Measurements from ENCODE around the gene TMEM161A.
"Not testable (repeated sequence)": the region's sequence is repeated elsewhere in the genome, so short reads cannot be mapped to it uniquely, and the experiment has no call there.

TMEM161A gene

DNA sequence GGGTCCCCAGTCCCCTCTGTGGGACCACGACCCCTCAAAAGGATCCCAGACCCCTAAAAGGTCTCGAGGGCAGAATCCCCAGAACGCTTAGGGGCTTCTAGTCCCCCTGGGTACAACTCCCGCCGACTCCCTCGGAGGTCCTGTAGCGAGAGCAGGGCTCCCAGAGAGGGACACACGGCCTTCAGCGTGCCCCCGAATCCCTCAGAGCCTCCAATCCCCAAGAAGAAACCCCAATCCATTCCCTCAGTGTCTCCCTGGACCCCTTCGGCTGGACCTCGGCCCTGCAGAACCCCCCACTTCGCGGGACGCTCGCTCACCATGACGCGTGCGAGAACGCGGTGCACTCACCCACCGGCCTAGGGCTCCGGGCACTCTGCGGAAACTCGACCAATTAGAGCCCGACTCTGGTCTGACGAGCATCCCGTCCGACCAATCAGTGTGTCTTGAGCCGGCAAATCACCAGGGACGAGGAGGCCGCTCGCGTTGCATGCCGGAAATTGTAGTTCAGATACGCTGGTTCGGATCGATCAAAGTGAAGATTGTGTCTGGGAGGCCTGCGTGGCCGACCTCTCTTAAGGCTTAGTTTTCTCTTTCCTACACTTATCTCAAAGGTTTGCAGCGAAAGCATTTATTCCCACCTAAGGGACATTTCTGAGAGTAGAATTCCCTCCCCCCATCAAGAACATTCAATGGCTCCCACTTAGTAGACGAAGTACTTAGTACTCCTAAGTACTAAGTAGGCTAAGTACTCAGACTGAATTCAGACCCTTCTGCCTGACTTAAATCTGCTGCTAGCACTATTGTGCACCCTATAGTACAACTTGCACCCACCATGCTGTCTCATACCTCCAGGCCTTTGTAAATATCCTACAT lies at the start of gene TMEM161A:
Gene TMEM161A (minus strand): TSS at position 370 of the 873 bp plus-strand sequence. CDS start 50 bp downstream, at position 320.
- no peaks in the 10 kb centered on the region for H3K27me3 ChIP-seq (ENCODE audit: control insufficient read depth in 1 of 2, insufficient read depth in 2 of 2, low read length in 2 of 2)
- no peaks in the 10 kb centered on the region for H3K9me3 ChIP-seq (ENCODE audit: low read length)
- H3K4me1 ChIP-seq (ENCODE audit: insufficient read depth, low read length), result peaks cover 14% of the 10 kb centered on the region
- H3K4me3 ChIP-seq (ENCODE audit: low read depth in 1 of 2, low read length in 2 of 2), result peak within 1 kb of the TSS; percentile 73 to 96
- no peaks in the 10 kb centered on the region for H3K36me3 ChIP-seq (ENCODE audit: insufficient read depth, low read length)
- peak within 1 kb of the TSS; percentile 99 for H3K9ac ChIP-seq (ENCODE audit: low read length)
- peak within 1 kb of the TSS; percentile 84 for H3K27ac ChIP-seq (ENCODE audit: low read depth, low read length)

DNA sequence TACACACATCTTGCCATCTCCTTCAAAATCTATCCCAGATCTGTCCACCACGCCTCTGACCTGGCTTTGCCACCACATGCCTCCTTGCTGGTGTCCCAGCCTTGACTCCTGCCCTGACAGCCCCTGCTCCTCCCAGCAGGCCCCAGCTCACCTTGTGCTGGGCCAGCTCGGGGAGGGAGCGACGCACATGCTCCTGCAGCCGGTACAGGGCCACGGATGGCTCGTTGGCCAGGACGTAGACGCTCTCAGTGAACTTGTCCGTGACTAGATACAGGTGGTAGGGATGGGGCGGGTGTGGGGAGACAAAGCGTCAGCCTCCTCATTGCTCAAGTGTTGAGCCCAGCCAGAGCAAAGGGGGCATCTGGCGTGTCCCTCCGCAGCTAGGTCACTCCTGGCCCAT lies 48.5 kb upstream of the TMEM161A start:
- Histone ChIP-seq H3K27ac (ENCODE audit: low read depth, low read length) (no peak overlapping the region), H3K4me3 (ENCODE audit: low read depth in 1 of 2, low read length in 2 of 2) (no peak overlapping the region), H3K27me3 (ENCODE audit: control insufficient read depth in 1 of 2, insufficient read depth in 2 of 2, low read length in 2 of 2) (no peaks in the 10 kb centered on the region), H3K4me1 (ENCODE audit: insufficient read depth, low read length) (peaks cover 23% of the 10 kb centered on the region), H3K36me3 (ENCODE audit: insufficient read depth, low read length) (peaks cover 9% of the 10 kb centered on the region), H3K9ac (ENCODE audit: low read length) (no peak overlapping the region), H3K9me3 (ENCODE audit: low read length) (no peaks in the 10 kb centered on the region)

DNA sequence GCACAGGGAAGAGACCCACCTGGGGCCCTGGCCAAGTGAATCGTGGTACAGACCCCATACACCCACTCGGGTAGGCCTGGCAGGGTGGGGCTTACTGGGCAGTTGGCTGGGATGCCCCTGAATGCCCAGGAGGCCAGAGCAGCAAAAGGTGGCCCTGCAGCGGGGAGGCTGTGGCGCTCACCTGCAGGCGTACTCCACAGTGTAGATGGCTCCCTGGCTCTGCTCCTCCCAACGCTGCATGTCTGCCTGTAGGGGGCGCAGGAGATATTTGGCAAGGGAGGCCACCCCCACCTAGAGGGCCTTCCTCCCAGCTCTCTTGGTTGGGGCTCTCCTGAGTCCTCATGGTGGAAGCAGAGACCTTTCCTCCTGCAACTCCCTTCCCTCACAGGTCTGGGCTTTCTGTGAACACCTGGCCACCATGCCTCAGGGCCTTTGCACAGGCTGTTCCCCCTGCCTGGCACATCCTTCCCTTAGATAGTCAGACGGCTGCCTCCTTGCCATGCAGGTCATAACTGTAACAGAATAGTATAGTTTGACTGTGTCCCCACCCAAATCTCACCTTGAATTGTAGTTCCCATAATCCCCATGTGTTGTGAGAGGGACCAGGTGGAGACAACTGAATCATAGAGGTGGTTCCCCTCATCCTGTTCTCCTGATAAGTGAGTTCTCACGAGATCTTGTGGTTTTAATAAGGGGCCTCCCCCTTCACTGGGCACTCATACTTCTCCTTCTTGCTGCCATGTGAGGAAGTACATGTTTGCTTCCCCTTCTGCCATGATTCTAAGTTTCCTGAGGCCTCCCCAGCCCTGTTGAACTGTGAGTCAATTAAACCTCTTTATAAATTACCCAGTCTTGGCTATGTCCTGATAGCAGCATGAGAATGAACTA lies 47.8 kb upstream of the TMEM161A start:
- Histone ChIP-seq H3K36me3 (ENCODE audit: insufficient read depth, low read length) (peaks cover 11% of the 10 kb centered on the region), H3K9me3 (ENCODE audit: low read length) (no peaks in the 10 kb centered on the region), H3K9ac (ENCODE audit: low read length) (no peak overlapping the region), H3K4me1 (ENCODE audit: insufficient read depth, low read length) (peaks cover 21% of the 10 kb centered on the region), H3K27ac (ENCODE audit: low read depth, low read length) (no peak overlapping the region), H3K4me3 (ENCODE audit: low read depth in 1 of 2, low read length in 2 of 2) (no peak overlapping the region), H3K27me3 (ENCODE audit: control insufficient read depth in 1 of 2, insufficient read depth in 2 of 2, low read length in 2 of 2) (no peaks in the 10 kb centered on the region)

DNA sequence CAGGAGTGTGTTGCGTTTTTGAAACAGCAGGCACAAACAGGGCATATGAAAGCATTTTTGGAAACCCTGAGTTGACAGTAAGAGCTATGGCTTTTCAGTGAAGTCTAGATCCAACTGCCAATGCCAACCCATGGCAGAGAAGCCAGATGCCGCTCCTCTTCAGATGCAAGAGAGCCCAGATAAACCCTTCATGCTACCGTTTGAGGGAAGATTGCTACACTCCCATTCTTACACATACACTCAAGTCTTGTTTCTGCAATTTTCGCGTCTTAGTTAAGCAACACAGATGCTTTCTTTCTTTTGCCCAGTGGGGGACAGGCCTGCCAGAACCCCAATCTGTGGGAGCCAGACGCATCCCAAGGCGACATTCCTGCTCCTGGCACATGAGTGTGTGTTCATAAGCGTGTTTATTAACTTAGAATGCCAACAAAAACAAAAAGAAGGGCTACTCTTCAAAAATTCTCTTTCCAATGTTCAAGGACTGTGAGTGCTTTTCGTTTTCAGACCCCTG lies 43.3 kb upstream of the TMEM161A start:
- H3K9ac ChIP-seq (ENCODE audit: low read length), result no peak overlapping the region
- no peak overlapping the region for H3K27ac ChIP-seq (ENCODE audit: low read depth, low read length)

DNA sequence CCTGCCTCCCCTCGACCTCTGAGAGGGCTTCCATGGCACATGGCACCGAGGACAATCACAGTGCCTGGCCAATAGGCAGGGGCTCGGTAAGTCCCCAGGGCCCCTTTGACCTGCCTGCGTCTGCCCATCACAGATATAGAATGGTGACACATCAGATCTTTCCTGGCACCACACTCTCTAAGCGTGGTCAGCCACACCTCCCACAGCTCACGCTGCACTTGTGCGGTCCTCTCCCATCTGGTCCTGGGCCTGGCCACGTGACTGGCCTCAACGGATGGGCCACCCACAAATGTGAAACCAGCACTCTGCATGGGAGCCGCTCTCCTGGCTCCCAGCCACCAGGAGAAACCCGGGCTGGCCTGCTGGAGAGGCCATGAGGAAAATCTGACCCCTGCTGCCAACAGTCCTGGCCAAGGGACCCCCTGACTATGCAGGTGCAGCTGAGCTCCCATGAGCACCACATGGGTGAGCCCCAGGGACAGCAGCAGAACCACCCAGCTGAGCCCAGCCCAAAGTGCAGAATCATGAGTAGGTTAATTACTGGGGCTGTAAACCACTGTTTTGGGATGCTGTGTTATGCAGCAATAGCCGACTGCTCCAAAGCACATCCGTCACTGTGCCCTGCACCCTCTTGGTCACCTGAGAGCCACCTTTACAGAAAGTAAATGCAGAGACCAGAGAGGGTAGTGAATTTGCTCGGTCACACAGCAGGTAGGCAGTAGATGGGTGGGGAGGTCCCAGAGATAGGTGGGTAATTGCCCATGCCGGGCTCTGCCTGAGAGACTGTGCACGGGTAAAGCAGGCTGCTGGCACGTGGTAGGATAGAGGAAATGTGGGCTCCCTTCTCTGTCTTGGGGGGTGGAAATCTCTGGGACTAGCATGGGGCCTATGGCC lies 41.5 kb upstream of the TMEM161A start:
- Histone ChIP-seq H3K4me1 (ENCODE audit: insufficient read depth, low read length) (no peaks in the 10 kb centered on the region), H3K36me3 (ENCODE audit: insufficient read depth, low read length) (peaks cover 15% of the 10 kb centered on the region), H3K9ac (ENCODE audit: low read length) (no peak overlapping the region), H3K27me3 (ENCODE audit: control insufficient read depth in 1 of 2, insufficient read depth in 2 of 2, low read length in 2 of 2) (no peaks in the 10 kb centered on the region), H3K9me3 (ENCODE audit: low read length) (no peaks in the 10 kb centered on the region), H3K27ac (ENCODE audit: low read depth, low read length) (no peak overlapping the region), H3K4me3 (ENCODE audit: low read depth in 1 of 2, low read length in 2 of 2) (no peak overlapping the region)

More for the DNA sequence above, 43.3 kb upstream of the TMEM161A start:
- H3K36me3 ChIP-seq (ENCODE audit: insufficient read depth, low read length), result peaks cover 15% of the 10 kb centered on the region
- H3K9me3 ChIP-seq (ENCODE audit: low read length), result no peaks in the 10 kb centered on the region
- H3K4me1 ChIP-seq (ENCODE audit: insufficient read depth, low read length), result no peaks in the 10 kb centered on the region
- no peaks in the 10 kb centered on the region for H3K27me3 ChIP-seq (ENCODE audit: control insufficient read depth in 1 of 2, insufficient read depth in 2 of 2, low read length in 2 of 2)
- H3K4me3 ChIP-seq (ENCODE audit: low read depth in 1 of 2, low read length in 2 of 2), result no peak overlapping the region

DNA sequence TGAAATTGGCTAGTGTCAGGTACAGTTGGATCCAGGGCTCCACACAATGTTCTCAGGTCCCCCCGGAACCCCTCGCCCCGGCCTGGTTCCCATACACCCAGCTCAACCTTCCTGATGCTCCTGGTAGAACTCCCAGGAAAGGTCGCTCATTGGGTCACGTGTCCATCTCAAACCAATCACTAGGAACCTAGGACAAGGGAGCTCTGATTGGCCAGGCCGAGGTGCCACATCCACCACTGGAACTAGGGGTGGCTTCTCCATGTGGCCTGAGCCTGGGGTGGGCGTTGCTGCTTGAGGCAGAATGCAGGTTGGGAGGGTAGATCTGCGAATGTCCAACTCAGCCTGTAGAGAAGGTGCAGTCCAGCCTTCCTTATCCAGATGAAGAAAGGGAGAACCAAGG lies 38.7 kb upstream of the TMEM161A start:
- H3K27me3 ChIP-seq (ENCODE audit: control insufficient read depth in 1 of 2, insufficient read depth in 2 of 2, low read length in 2 of 2), result peaks cover 0 to 2% of the 10 kb centered on the region in 2 donors
- peaks cover 12% of the 10 kb centered on the region for H3K36me3 ChIP-seq (ENCODE audit: insufficient read depth, low read length)
- no peak overlapping the region for H3K27ac ChIP-seq (ENCODE audit: low read depth, low read length)
- H3K4me1 ChIP-seq (ENCODE audit: insufficient read depth, low read length), result no peaks in the 10 kb centered on the region
- H3K9me3 ChIP-seq (ENCODE audit: low read length), result no peaks in the 10 kb centered on the region
- no peak overlapping the region for H3K4me3 ChIP-seq (ENCODE audit: low read depth in 1 of 2, low read length in 2 of 2)
- no peak overlapping the region for H3K9ac ChIP-seq (ENCODE audit: low read length)

DNA sequence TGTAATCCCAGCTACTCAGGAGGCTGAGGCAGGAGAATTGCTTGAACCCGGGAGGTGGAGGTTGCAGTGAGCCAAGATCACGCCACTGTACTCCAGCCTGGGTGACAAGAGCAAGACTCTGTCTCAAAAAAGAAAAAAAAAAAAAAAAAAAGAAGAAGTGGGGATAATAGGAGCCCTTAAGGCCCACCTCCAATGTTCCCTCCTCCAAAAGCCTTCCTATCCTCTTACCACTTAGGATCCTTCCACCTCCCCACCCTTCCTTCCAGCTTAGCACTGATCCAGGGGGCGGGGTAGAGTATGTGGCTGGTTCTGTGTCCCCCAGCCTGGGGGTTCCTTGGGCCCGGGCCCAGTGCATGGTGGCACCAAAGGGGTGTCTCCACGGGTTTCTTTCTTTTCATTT lies 35.0 kb upstream of the TMEM161A start:
- not testable (repeated sequence) for H3K36me3 ChIP-seq (ENCODE audit: insufficient read depth, low read length); H3K27ac ChIP-seq (ENCODE audit: low read depth, low read length); H3K9me3 ChIP-seq (ENCODE audit: low read length); H3K9ac ChIP-seq (ENCODE audit: low read length); H3K4me1 ChIP-seq (ENCODE audit: insufficient read depth, low read length); H3K4me3 ChIP-seq (ENCODE audit: low read depth in 1 of 2, low read length in 2 of 2)
- peaks cover 0 to 10% of the 10 kb centered on the region in 2 donors for H3K27me3 ChIP-seq (ENCODE audit: control insufficient read depth in 1 of 2, insufficient read depth in 2 of 2, low read length in 2 of 2)

DNA sequence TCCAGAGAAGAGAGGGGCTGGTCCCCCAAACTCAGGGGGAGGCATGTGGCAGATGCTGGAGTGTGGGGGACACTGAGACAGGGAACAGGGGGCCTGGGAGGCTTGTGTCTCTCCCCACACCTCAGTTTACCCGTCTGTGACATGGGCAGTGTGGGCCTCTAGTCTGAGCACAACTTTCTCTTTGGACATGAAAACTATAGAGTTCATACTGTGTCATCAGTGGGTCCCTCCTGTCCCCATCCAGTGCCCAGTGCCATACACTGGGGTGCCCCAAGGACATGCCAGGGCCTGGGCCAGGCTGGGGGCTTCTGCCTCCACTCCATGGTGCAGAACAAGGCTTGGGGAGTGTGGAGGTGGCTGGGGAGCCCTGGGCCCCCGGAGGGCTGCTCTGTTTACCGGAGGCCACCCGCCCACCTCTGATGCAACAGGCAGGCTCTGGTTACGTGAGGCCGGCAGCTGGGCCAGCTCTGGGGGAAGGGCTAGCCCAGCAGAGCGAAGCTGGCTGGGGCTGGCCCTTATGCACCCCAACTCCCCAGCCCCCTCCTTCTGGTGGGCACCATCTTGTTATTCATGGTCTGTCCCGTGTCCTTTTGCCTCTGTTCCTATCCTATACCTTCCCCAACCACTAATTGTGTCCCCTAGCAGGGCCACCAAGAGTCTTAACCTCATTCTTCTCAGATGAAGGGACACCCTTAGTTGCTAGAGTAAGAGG lies 33.7 kb upstream of the TMEM161A start:
- Histone ChIP-seq H3K4me3 (ENCODE audit: low read depth in 1 of 2, low read length in 2 of 2) (no peak overlapping the region), H3K36me3 (ENCODE audit: insufficient read depth, low read length) (no peaks in the 10 kb centered on the region), H3K27ac (ENCODE audit: low read depth, low read length) (no peak overlapping the region), H3K9me3 (ENCODE audit: low read length) (no peaks in the 10 kb centered on the region), H3K9ac (ENCODE audit: low read length) (no peak overlapping the region), H3K4me1 (ENCODE audit: insufficient read depth, low read length) (peaks cover 7% of the 10 kb centered on the region), H3K27me3 (ENCODE audit: control insufficient read depth in 1 of 2, insufficient read depth in 2 of 2, low read length in 2 of 2) (peaks cover 0 to 10% of the 10 kb centered on the region in 2 donors)

DNA sequence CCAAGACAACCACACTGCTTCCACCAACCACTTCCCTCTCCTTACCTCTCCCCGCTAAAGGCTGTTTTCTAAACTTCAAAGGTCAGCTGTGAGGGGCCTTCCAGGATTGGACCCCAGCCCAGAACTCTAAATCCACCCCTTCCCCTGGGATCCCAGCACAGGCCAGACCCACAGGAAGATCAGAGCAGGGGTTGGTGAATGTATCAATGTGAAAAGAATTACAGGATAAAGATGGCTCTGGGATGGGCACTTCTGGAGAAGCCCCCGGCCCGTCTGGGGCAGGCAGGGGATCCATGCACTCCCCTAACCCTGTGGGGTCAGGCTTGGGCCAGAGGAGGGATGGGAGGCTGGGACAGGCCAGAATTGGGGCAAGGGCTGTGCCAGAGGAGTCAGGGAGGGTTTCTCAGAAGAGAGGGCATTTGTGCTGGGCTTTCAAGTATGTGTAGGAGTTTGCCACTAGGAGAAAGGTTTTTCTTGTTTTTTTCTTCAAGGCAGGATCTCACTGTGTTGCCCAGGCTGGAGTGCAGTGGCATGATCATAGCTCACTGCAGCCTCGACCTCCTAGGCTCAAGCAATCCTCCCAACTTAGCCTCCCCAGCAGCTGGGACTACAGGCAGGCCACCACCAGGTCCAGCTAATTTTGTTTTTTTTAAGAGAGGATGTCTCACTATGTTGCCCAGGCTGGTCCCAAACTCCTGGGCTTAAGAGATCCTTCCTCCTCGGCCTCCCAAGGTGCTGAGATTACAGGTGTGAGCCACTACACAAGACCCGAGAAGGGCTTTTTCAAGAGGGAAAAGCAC lies 32.8 kb upstream of the TMEM161A start:
- Histone ChIP-seq H3K9ac (ENCODE audit: low read length) (no peak overlapping the region), H3K9me3 (ENCODE audit: low read length) (no peaks in the 10 kb centered on the region), H3K27ac (ENCODE audit: low read depth, low read length) (no peak overlapping the region), H3K36me3 (ENCODE audit: insufficient read depth, low read length) (no peaks in the 10 kb centered on the region), H3K4me1 (ENCODE audit: insufficient read depth, low read length) (peaks cover 7% of the 10 kb centered on the region), H3K4me3 (ENCODE audit: low read depth in 1 of 2, low read length in 2 of 2) (no peak overlapping the region), H3K27me3 (ENCODE audit: control insufficient read depth in 1 of 2, insufficient read depth in 2 of 2, low read length in 2 of 2) (peaks cover 0 to 10% of the 10 kb centered on the region in 2 donors)

Measured in muscle layer of colon (tissue), 2 donors.